ENCODE measurements around the gene SYTL3. TPM values are rescaled to one million over a fixed set of nuclear protein-coding genes. Genes with fewer than 3 reads are reported as not detected.
A peak's percentile ranks its signal among the peaks of the same experiment; 100 is the strongest.
"Not testable (repeated sequence)": the region's sequence is repeated elsewhere in the genome, so short reads cannot be mapped to it uniquely, and the experiment has no call there.

SYTL3 gene
- total and polyA plus RNA-seq, 4 donors = 2.0 to 4.6 (median 3.2) TPM

- Histone ChIP-seq H3K4me1 (ENCODE audit: control insufficient read depth, insufficient read depth, low read length) (peaks cover 14% of the 10 kb centered on the region), H3K36me3 (ENCODE audit: control insufficient read depth, insufficient read depth, low read length) (no peaks in the 10 kb centered on the region), H3K4me3 (ENCODE audit: low read depth, low read length) (no peak overlapping the region), H3K27me3 (ENCODE audit: control insufficient read depth, insufficient read depth, low read length) (no peaks in the 10 kb centered on the region), H3K27ac (ENCODE audit: low read depth, low read length) (no peak overlapping the region), H3K9me3 (ENCODE audit: control insufficient read depth, insufficient read depth, low read length) (no peaks in the 10 kb centered on the region)
- DNase-seq (ENCODE audit: low read depth in 4 of 6, low spot score in 6 of 6) = peak in 1 of 6 donors; percentile 54
- WGBS (ENCODE audit: insufficient coverage) = 63% methylated on average over 1 of the region's 4 CpGs
Observed at GRCh38 chr6:158647501-158647900, 2.4 kb upstream of the SYTL3 start.

GRCh38 chr6:158648682-158649131 lies 1.1 kb upstream of the SYTL3 start:
- DNase-seq (ENCODE audit: low read depth in 4 of 6, low spot score in 6 of 6) = no peak
- H3K9me3 ChIP-seq (ENCODE audit: control insufficient read depth, insufficient read depth, low read length) = no peaks in the 10 kb centered on the region
- no peaks in the 10 kb centered on the region for H3K36me3 ChIP-seq (ENCODE audit: control insufficient read depth, insufficient read depth, low read length)
- no peaks in the 10 kb centered on the region for H3K27me3 ChIP-seq (ENCODE audit: control insufficient read depth, insufficient read depth, low read length)
- 72% methylated on average over 2 of the region's 5 CpGs for WGBS (ENCODE audit: insufficient coverage)
- no peak overlapping the region for H3K4me3 ChIP-seq (ENCODE audit: low read depth, low read length)
- peaks cover 9% of the 10 kb centered on the region for H3K4me1 ChIP-seq (ENCODE audit: control insufficient read depth, insufficient read depth, low read length)
- no peak overlapping the region for H3K27ac ChIP-seq (ENCODE audit: low read depth, low read length)

- H3K4me3 ChIP-seq (ENCODE audit: low read depth, low read length); H3K27ac ChIP-seq (ENCODE audit: low read depth, low read length); H3K36me3 ChIP-seq (ENCODE audit: control insufficient read depth, insufficient read depth, low read length); DNase-seq (ENCODE audit: low read depth in 4 of 6, low spot score in 6 of 6); H3K9me3 ChIP-seq (ENCODE audit: control insufficient read depth, insufficient read depth, low read length); H3K27me3 ChIP-seq (ENCODE audit: control insufficient read depth, insufficient read depth, low read length): not testable (repeated sequence)
- WGBS (ENCODE audit: insufficient coverage) = 92% methylated on average over 7 of the region's 17 CpGs
- H3K4me1 ChIP-seq (ENCODE audit: control insufficient read depth, insufficient read depth, low read length) = peaks cover 13% of the 10 kb centered on the region
Observed at GRCh38 chr6:158651981-158652737, 2.3 kb downstream of the SYTL3 start.

- Histone ChIP-seq H3K9me3 (ENCODE audit: control insufficient read depth, insufficient read depth, low read length) (no peaks in the 10 kb centered on the region), H3K36me3 (ENCODE audit: control insufficient read depth, insufficient read depth, low read length) (no peaks in the 10 kb centered on the region), H3K4me1 (ENCODE audit: control insufficient read depth, insufficient read depth, low read length) (peaks cover 13% of the 10 kb centered on the region), H3K4me3 (ENCODE audit: low read depth, low read length) (no peak overlapping the region), H3K27me3 (ENCODE audit: control insufficient read depth, insufficient read depth, low read length) (no peaks in the 10 kb centered on the region), H3K27ac (ENCODE audit: low read depth, low read length) (no peak overlapping the region)
- no peak for DNase-seq (ENCODE audit: low read depth in 4 of 6, low spot score in 6 of 6)
- WGBS (ENCODE audit: insufficient coverage) = 54% methylated on average over 10 of the region's 15 CpGs
Observed at GRCh38 chr6:158653577-158654354, 3.9 kb downstream of the SYTL3 start.

GRCh38 chr6:158654498-158654897 lies 4.6 kb downstream of the SYTL3 start:
- H3K27ac ChIP-seq (ENCODE audit: low read depth, low read length) = no peak overlapping the region

GRCh38 chr6:158654960-158655489 lies 5.2 kb downstream of the SYTL3 start:
- Histone ChIP-seq H3K4me3 (ENCODE audit: low read depth, low read length) (no peak overlapping the region), H3K27me3 (ENCODE audit: control insufficient read depth, insufficient read depth, low read length) (no peaks in the 10 kb centered on the region), H3K36me3 (ENCODE audit: control insufficient read depth, insufficient read depth, low read length) (no peaks in the 10 kb centered on the region), H3K4me1 (ENCODE audit: control insufficient read depth, insufficient read depth, low read length) (peaks cover 13% of the 10 kb centered on the region), H3K27ac (ENCODE audit: low read depth, low read length) (no peak overlapping the region), H3K9me3 (ENCODE audit: control insufficient read depth, insufficient read depth, low read length) (no peaks in the 10 kb centered on the region)
- no peak for DNase-seq (ENCODE audit: low read depth in 4 of 6, low spot score in 6 of 6)
- WGBS (ENCODE audit: insufficient coverage) = 74% methylated on average over 2 of the region's 10 CpGs

More at GRCh38 chr6:158654498-158654897, 4.6 kb downstream of the SYTL3 start:
- Histone ChIP-seq H3K36me3 (ENCODE audit: control insufficient read depth, insufficient read depth, low read length) (no peaks in the 10 kb centered on the region), H3K9me3 (ENCODE audit: control insufficient read depth, insufficient read depth, low read length) (no peaks in the 10 kb centered on the region), H3K4me1 (ENCODE audit: control insufficient read depth, insufficient read depth, low read length) (peaks cover 13% of the 10 kb centered on the region), H3K4me3 (ENCODE audit: low read depth, low read length) (no peak overlapping the region), H3K27me3 (ENCODE audit: control insufficient read depth, insufficient read depth, low read length) (no peaks in the 10 kb centered on the region)
- DNase-seq (ENCODE audit: low read depth in 4 of 6, low spot score in 6 of 6) = peak in 2 of 6 donors; percentile 42 to 67
- WGBS (ENCODE audit: insufficient coverage) = 38% methylated on average over 4 of the region's 6 CpGs

- Histone ChIP-seq H3K4me1 (ENCODE audit: control insufficient read depth, insufficient read depth, low read length) (peaks cover 13% of the 10 kb centered on the region), H3K4me3 (ENCODE audit: low read depth, low read length) (no peak overlapping the region), H3K27me3 (ENCODE audit: control insufficient read depth, insufficient read depth, low read length) (no peaks in the 10 kb centered on the region), H3K27ac (ENCODE audit: low read depth, low read length) (no peak overlapping the region), H3K36me3 (ENCODE audit: control insufficient read depth, insufficient read depth, low read length) (no peaks in the 10 kb centered on the region), H3K9me3 (ENCODE audit: control insufficient read depth, insufficient read depth, low read length) (no peaks in the 10 kb centered on the region)
- 94% methylated on average over 18 of the region's 22 CpGs for WGBS (ENCODE audit: insufficient coverage)
- no peak for DNase-seq (ENCODE audit: low read depth in 4 of 6, low spot score in 6 of 6)
Observed at GRCh38 chr6:158655569-158656450, 6.0 kb downstream of the SYTL3 start.

- not testable (repeated sequence) for H3K36me3 ChIP-seq (ENCODE audit: control insufficient read depth, insufficient read depth, low read length); H3K27ac ChIP-seq (ENCODE audit: low read depth, low read length); H3K27me3 ChIP-seq (ENCODE audit: control insufficient read depth, insufficient read depth, low read length); H3K4me3 ChIP-seq (ENCODE audit: low read depth, low read length); DNase-seq (ENCODE audit: low read depth in 4 of 6, low spot score in 6 of 6); H3K9me3 ChIP-seq (ENCODE audit: control insufficient read depth, insufficient read depth, low read length)
- H3K4me1 ChIP-seq (ENCODE audit: control insufficient read depth, insufficient read depth, low read length) = peaks cover 13% of the 10 kb centered on the region
- 80% methylated on average over 1 of the region's 9 CpGs for WGBS (ENCODE audit: insufficient coverage)
Observed at GRCh38 chr6:158656986-158657385, 7.1 kb downstream of the SYTL3 start.

GRCh38 chr6:158660333-158660754 lies 10.5 kb downstream of the SYTL3 start:
- H3K27me3 ChIP-seq (ENCODE audit: control insufficient read depth, insufficient read depth, low read length) = peaks cover 6% of the 10 kb centered on the region
- no peak for DNase-seq (ENCODE audit: low read depth in 4 of 6, low spot score in 6 of 6)
- no peaks in the 10 kb centered on the region for H3K9me3 ChIP-seq (ENCODE audit: control insufficient read depth, insufficient read depth, low read length)
- H3K4me1 ChIP-seq (ENCODE audit: control insufficient read depth, insufficient read depth, low read length) = peaks cover 8% of the 10 kb centered on the region
- WGBS (ENCODE audit: insufficient coverage) = 47% methylated on average over 9 of the region's 10 CpGs
- H3K27ac ChIP-seq (ENCODE audit: low read depth, low read length) = no peak overlapping the region
- peaks cover 4% of the 10 kb centered on the region for H3K36me3 ChIP-seq (ENCODE audit: control insufficient read depth, insufficient read depth, low read length)
- no peak overlapping the region for H3K4me3 ChIP-seq (ENCODE audit: low read depth, low read length)

Measured in spinal cord (tissue), 10 donors.